SK-N-SH (cell line): Measurements from ENCODE around the gene RXYLT1. TPM values are rescaled to one million over a fixed set of nuclear protein-coding genes. Genes with fewer than 3 reads are reported as not detected.

Source experiments
- CTCF ChIA-PET: fragments of 300-600, 350-600 bp; formaldehyde crosslinking; extraction: SDS; loops from one replicate; lab custom pipeline; 2021; lab: Yijun Ruan, JAX
- POLR2A ChIA-PET: fragments of 350-600 bp; sonication (Branson Sonifier 250); formaldehyde crosslinking; extraction: SDS; loops from one replicate; lab custom pipeline; 2020; ENCODE audit warnings: antibody characterized with exemption, inconsistent platforms; lab: Yijun Ruan, JAX
- DNase-seq: peaks from one replicate; pipeline ENCODE4 v3.0.0; 2012
- H2AFZ ChIP-seq: fragments of 200-600 bp; sonication (generic); 2 replicates; pipeline ENCODE4 v1.8.1; 2016; ENCODE audit warnings: antibody characterized with exemption, mild to moderate bottlenecking, low read depth
- H3F3A ChIP-seq: fragments of 200-600 bp; sonication (generic); replicated peaks from 2 replicates; pipeline ENCODE3; 2016; ENCODE audit warnings: antibody characterized with exemption, mild to moderate bottlenecking; ENCODE audit not compliant: insufficient read depth
- H3K27ac ChIP-seq, 2 experiments: fragments of 200-500 bp in 1 of 2; fragments of 200-600 bp in 1 of 2; sonication (Bioruptor generic) in 1 of 2; sonication (generic), shearing (Covaris generic) in 1 of 2; 2 replicates each; pipeline versions ENCODE4 v1.5.1 to v1.6.1; 2014 to 2016; ENCODE audit warnings: low read depth in 2 of 2, inconsistent platforms in 1 of 2, low read length in 1 of 2, mild to moderate bottlenecking in 1 of 2, mixed read lengths in 1 of 2
- H3K27me3 ChIP-seq: fragments of 200-600 bp; sonication (generic), shearing (Covaris generic); 2 replicates; pipeline ENCODE4 v1.6.1; 2016; ENCODE audit warnings: mixed run types; ENCODE audit not compliant: insufficient read depth
- H3K36me3 ChIP-seq, 2 experiments: fragments of 200-500 bp in 1 of 2; fragments of 200-600 bp in 1 of 2; sonication (Bioruptor generic) in 1 of 2; sonication (generic) in 1 of 2; replicated peaks in 1 of 2; 2 replicates each; pipeline versions ENCODE3 to v1.5.1; 2014 to 2016; ENCODE audit warnings: low read length in 1 of 2, mild to moderate bottlenecking in 1 of 2; ENCODE audit not compliant: insufficient read depth in 2 of 2, control insufficient read depth in 1 of 2
- H3K4me1 ChIP-seq, 2 experiments: fragments of 200-500 bp in 1 of 2; fragments of 200-600 bp in 1 of 2; sonication (Bioruptor generic) in 1 of 2; sonication (generic), shearing (Covaris generic) in 1 of 2; 2 replicates each; pipeline versions ENCODE4 v1.5.1 to v1.6.1; 2014 to 2016; ENCODE audit warnings: low read depth in 1 of 2, low read length in 1 of 2, mixed run types in 1 of 2; ENCODE audit not compliant: insufficient read depth in 2 of 2, control insufficient read depth in 1 of 2
- H3K4me2 ChIP-seq: fragments of 200-600 bp; sonication (generic), shearing (Covaris generic); 2 replicates; pipeline ENCODE4 v1.6.1; 2017; ENCODE audit warnings: mixed run types
- H3K4me3 ChIP-seq, 2 experiments: fragments of 200-500 bp in 1 of 2; fragments of 200-600 bp in 1 of 2; sonication (Bioruptor generic) in 1 of 2; sonication (generic), shearing (Covaris generic) in 1 of 2; 2 replicates each; pipeline versions ENCODE4 v1.5.1 to v1.8.1; 2014 to 2016; ENCODE audit warnings: low read depth in 2 of 2, inconsistent platforms in 1 of 2, low read length in 1 of 2, mild to moderate bottlenecking in 1 of 2, mixed read lengths in 1 of 2, moderate library complexity in 1 of 2
- H3K79me2 ChIP-seq: fragments of 200-600 bp; sonication (generic); 2 replicates; pipeline ENCODE4 v1.8.1; 2017; ENCODE audit warnings: mild to moderate bottlenecking; ENCODE audit not compliant: insufficient read depth
- H3K9ac ChIP-seq: fragments of 200-600 bp; sonication (generic); 2 replicates; pipeline ENCODE4 v1.6.1; 2017; ENCODE audit warnings: mixed run types
- H3K9me2 ChIP-seq: fragments of 200-600 bp; sonication (generic); 2 replicates; pipeline ENCODE4 v1.6.1; 2017; ENCODE audit warnings: mixed run types
- H3K9me3 ChIP-seq: fragments of 200-600 bp; sonication (generic); 2 replicates; pipeline ENCODE4 v1.6.1; 2017; ENCODE audit warnings: mixed run types, mild to moderate bottlenecking, moderate library complexity
- H4K20me1 ChIP-seq: fragments of 200-600 bp; sonication (generic); 2 replicates; pipeline ENCODE4 v1.6.1; 2017; ENCODE audit warnings: mild to moderate bottlenecking, mixed run types; ENCODE audit not compliant: insufficient read depth
- FOSL2 ChIP-seq: IDR thresholded peaks from 2 replicates; pipeline ENCODE4 v1.4.0; 2012; ENCODE audit warnings: low read depth, mild to moderate bottlenecking, moderate library complexity, borderline replicate concordance
- GABPA ChIP-seq: IDR thresholded peaks from 2 replicates; pipeline ENCODE4 v1.4.0; 2012; ENCODE audit warnings: low read depth, mild to moderate bottlenecking
- IRF3 ChIP-seq: fragments of 150-350 bp; IDR thresholded peaks from 2 replicates; pipeline ENCODE4 v1.6.1; 2016; ENCODE audit warnings: mild to moderate bottlenecking, low read depth, low read length
- PBX3 ChIP-seq: IDR thresholded peaks from 2 replicates; pipeline ENCODE4; 2012
- POLR2AphosphoS5 ChIP-seq: IDR thresholded peaks from 2 replicates; pipeline ENCODE4 v1.6.1; 2012; ENCODE audit warnings: low read depth, low read length
- RCOR1 ChIP-seq: fragments of 150-350 bp; IDR thresholded peaks from 2 replicates; pipeline ENCODE4 v1.6.1; 2017; ENCODE audit warnings: antibody characterized with exemption, low read length
- REST ChIP-seq: IDR thresholded peaks from 2 replicates; pipeline ENCODE4 v1.6.1; 2012; ENCODE audit warnings: mild to moderate bottlenecking, low read depth, low read length, moderate library complexity
- TAF1 ChIP-seq: IDR thresholded peaks from 2 replicates; pipeline ENCODE4 v1.6.1; 2012; ENCODE audit warnings: low read depth, mild to moderate bottlenecking, low read length, moderate library complexity, borderline replicate concordance
- USF1 ChIP-seq: IDR thresholded peaks from 2 replicates; pipeline ENCODE4 v1.4.0; 2012; ENCODE audit warnings: low read depth, borderline replicate concordance
- USF2 ChIP-seq: fragments of 150-350 bp; IDR thresholded peaks from 2 replicates; pipeline ENCODE4 v1.6.1; 2017; ENCODE audit warnings: antibody characterized with exemption, low read length, low read depth, borderline replicate concordance
- WGBS: methylation state at CpG from one replicate; pipeline ENCODE4 v1.1.6; 2017; ENCODE audit warnings: low lambda C conversion rate; 5-methylcytosine and 5-hydroxymethylcytosine counted together
- polyA plus RNA-seq, 3 experiments: library from polyadenylated mRNA; depleted of rRNA; stranded (reverse); fragments of >200 nt; gene quantifications; 2 replicates each; pipeline ENCODE4 v1.2.3, GENCODE V29; 2012

Gene RXYLT1
- polyA plus RNA-seq, 1 of the 3 experiments (the other 2 are of a cell fraction), result 10.7 TPM

GRCh38 chr12:63820427-63820826 is 40.7 kb downstream of the RXYLT1 start:
- no peak for TF ChIP-seq IRF3
- TF ChIP-seq PBX3, result no peak
- TF ChIP-seq TAF1, result no peak
- TF ChIP-seq POLR2AphosphoS5, result no peak
- no peak for TF ChIP-seq RCOR1
- TF ChIP-seq USF2, result no peak
- no peak for TF ChIP-seq GABPA
- no peak for TF ChIP-seq REST
- TF ChIP-seq FOSL2, result no peak
- TF ChIP-seq USF1, result no peak
- TF ChIP-seq, all 33 proteins: peak for 0
- H3K27ac ChIP-seq, result no peak overlapping the region
- H3K9me2 ChIP-seq, result no peaks in the 10 kb centered on the region
- no peak overlapping the region for H3K4me2 ChIP-seq
- 50% methylated on average over 1 of the region's 1 CpG for WGBS
- no peak for DNase-seq
- H3K27me3 ChIP-seq, result no peaks in the 10 kb centered on the region
- H4K20me1 ChIP-seq, result no peaks in the 10 kb centered on the region
- POLR2A ChIA-PET, result no interaction called here
- CTCF ChIA-PET, result interaction anchor here (2.0 kb wide), 1 partner anchor 436 kb away, joined by 6 read pairs; no protein-coding TSS in a partner anchor
- H3F3A ChIP-seq, result no peaks in the 10 kb centered on the region
- no peaks in the 10 kb centered on the region for H3K4me1 ChIP-seq
- H3K4me3 ChIP-seq, result no peak overlapping the region
- H3K36me3 ChIP-seq, result no peaks in the 10 kb centered on the region
- H3K9me3 ChIP-seq, result no peaks in the 10 kb centered on the region
- H3K9ac ChIP-seq, result no peak overlapping the region
- H2AFZ ChIP-seq, result no peak overlapping the region
- no peaks in the 10 kb centered on the region for H3K79me2 ChIP-seq
